Hematopoietic multipotent progenitor cell treated with erythropoietin and hydrocortisone succinate and interleukin-3 and kit ligand, for 8 days (in vitro differentiated cells): Measurements from ENCODE around the gene GFRA1.
"Not testable (repeated sequence)": the region's sequence is repeated elsewhere in the genome, so short reads cannot be mapped to it uniquely, and the experiment has no call there.

ENCODE experiments used
- DNase-seq: peaks from one replicate; pipeline ENCODE4 v3.0.0-alpha.2; 2015

Gene GFRA1

GRCh38 chr10:116056445-116057293 lies 216.3 kb downstream of the GFRA1 start:
- DNase-seq, result no peak

DNA sequence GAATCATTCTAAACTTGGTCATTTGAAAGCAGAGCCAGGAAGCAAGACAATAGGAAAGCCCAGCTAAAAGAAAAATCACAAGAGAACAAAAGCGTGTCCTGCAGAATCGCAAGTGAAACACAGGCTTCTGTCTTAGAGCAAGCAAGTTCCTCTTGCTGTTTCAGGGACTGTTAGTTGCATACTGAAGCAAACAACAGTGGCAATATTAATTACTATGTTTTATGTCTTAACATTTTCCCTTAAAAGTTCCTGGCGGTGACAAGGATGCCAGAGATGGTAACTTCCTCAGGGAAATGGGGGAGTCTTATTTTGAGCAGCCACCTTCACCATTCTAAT lies 217.1 kb downstream of the GFRA1 start:
- DNase-seq, result no peak

DNA sequence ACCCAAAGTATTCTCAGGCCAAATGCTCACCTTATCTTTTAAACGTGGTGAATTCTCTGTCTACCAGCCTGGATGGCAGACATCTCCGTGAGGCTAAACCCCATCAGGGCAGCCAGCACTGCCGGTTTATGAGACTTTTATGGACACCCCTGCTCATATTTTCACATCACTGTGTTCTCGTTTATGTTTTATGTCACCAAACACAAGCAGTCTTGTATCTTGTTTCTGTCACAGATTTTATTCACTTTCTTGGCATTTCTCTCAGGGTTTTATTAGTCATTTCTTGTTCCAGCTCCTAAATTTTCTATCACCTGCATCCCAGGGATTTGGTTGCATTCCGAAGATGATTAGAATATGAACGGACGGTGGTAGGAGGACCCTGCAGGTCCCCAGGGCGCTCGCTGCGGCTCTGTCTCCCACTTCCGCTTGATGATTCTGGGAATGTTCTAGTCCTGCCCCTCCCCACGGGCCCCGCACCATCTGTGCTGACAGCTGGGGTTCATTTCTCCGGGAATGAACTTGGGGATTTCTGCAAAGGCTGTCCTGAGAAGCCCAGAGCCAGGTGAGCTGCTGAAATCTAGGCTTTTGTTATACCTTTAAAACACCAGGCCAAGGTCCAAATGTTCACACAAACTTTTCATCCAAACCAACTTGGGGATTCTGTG lies 217.6 kb downstream of the GFRA1 start:
- DNase-seq, result no peak

DNA sequence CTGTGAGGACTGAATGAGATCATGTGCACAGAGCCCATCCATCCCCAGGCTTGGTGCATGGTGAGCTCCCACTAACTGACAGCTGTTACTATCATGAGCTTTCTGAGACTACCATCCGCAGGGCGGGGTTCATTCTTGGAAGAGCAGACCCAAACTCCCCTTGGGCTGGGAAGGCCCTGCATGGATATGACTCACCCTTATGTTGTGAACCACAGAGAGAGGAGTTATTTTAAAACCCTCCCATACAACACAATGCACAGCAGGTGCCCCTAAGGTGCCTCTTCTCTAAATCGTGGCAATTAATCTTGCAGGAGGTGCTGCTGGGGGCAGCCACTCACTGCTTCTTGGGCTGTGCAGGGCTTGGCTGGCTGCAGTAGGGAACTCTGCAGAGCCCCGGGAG lies 219.1 kb downstream of the GFRA1 start:
- no peak for DNase-seq

GRCh38 chr10:116053009-116053730 lies 219.8 kb downstream of the GFRA1 start:
- DNase-seq, result not testable (repeated sequence)

- DNase-seq, result not testable (repeated sequence)
Observed at GRCh38 chr10:116052522-116052921, 220.5 kb downstream of the GFRA1 start.

- DNase-seq, result no peak
Observed at GRCh38 chr10:116049974-116050304, 223.1 kb downstream of the GFRA1 start.

GRCh38 chr10:116049158-116049973 lies 223.6 kb downstream of the GFRA1 start:
- no peak for DNase-seq

DNA sequence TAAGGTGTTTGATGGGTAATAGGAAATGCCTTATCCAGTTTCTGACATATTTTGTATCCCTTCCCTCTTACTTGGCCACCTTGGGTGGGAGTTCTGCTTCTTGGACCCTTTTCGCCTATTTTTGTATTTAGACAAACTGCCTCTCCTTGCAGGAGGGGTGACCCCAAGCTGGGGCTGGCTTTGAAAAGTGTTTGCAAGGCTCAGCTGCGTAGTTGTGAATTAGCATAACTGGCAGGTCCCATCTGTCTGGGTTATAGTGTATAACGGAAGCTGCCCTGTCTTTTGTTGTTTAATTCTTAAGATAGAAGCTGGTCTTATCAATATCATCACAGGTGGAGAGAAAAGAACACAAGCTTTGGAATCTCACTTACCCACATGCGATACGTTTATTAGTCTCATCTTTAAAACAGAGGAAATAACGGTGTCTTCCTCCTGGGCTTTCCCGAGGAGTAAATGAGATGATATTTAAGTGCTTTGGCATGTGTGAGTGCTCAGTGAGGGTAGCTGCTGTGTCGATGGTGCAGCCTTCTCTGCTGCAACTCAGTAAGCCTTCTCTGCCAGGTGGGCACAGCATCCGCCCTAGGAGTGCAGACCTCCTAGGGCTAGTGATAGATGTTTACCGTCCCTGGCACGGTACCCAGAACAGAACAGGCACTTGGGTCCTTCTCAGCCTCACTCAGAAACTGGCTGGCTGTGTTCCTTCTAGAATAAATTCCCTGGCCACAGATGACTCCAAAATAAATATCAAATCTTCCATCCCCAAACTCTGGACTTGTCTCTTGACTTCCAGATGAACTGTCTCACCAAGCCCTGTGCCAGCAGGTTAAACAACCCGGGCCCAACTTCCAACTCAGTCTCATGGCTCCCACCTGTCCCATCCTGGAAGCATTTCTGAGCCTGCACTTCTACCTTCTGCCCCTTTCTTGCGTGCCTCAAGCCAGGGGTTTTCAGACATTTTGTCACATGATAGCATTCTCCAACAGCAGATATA lies 227.3 kb downstream of the GFRA1 start:
- DNase-seq, result no peak

DNA sequence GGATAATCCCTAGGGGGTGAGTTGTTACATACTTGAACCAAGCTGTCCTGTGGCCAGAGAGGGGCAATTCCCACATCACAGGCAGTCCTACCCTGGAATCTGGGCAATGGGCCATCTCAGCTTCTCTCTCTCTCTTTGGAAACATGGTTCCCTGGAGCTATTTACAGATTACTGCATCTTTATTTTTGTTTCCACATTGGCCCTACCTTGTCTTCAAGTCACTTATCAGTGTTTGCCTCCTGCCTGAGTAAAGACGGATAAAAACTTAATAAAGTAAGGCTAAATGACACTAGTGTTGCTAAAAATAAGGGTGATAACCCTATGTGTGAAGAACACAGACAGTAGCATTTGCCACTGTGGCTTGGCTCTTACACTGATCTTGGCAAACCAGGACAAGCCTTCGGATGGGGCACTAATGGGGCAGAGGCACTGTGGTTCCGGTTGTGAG lies 228.2 kb downstream of the GFRA1 start:
- no peak for DNase-seq

DNA sequence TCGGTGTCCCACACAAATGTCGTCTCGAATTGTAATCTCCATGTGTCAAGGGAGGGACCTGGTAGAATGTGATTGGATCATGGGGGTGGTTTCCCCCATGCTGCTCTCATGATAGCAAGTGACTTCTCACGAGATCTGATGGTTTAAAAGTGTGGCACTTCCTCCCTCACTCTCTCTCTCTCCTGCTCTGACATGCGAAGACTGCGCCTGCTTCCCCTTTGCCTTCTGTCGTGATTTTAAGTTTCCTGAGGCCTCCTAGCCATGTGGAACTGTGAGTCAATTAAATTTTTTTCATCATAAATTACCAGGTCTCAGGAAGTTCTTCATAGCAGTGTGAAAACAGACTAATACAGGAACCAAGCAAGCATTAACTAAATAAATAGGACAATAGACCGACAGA lies 229.1 kb downstream of the GFRA1 start:
- DNase-seq, result no peak

GRCh38 chr10:116043304-116043703 lies 229.7 kb downstream of the GFRA1 start:
- no peak for DNase-seq

DNA sequence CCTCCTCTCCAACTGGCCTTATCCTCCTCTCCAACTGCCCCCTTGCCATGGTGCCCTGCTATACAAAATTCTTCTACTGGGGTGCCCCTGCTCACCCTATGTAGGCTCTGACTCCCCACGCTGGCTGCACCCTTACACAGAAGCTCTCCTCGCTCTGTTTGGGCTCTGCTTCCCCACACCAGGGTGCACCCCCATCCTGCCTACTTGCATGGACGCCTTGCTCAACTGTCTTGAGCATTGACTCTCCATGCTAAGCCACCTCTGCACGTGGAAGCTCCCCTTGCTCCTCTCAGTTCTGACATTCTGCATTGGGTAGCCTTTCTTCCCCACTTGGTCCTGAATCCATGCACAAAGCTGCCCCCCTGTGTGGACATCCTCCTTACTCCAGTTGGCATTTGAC lies 231.1 kb downstream of the GFRA1 start:
- no peak for DNase-seq

DNA sequence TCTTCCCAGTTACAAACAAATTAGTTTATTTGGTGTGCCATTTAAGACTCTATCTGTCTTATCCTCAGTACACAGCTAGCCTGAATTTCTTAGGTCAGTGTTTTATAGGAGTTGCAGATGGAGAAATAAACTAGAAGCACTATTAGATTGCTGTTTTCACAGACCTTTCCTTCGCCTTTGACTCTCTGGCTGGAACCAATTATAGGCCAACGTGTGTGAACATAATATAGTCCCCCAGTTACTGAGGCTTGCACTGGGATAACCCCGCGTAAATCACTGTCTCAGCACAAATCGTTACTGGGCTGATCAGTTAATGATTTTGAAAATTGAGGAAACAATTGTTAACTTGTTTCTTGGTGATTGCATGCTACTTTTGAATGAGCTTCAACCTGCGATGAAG lies 233.4 kb downstream of the GFRA1 start:
- no peak for DNase-seq

DNA sequence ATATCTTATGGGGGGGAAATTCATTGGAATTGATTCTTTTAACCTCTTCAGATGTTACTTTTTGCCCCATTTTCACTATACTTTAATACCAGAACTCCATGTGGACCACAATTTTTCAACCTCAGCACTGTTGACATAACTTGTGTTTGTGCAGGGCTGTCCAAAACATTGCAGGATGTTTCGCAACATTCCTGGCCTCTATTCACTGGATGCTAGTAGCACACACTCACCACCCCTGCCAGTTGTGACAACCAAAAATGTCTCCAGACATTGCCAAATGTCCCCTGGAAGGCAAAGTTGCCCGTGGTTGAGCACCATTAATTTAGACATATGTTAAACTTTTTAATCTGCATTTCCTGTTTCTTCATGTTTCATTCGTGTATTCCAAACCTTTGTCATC lies 234.7 kb downstream of the GFRA1 start:
- no peak for DNase-seq

DNA sequence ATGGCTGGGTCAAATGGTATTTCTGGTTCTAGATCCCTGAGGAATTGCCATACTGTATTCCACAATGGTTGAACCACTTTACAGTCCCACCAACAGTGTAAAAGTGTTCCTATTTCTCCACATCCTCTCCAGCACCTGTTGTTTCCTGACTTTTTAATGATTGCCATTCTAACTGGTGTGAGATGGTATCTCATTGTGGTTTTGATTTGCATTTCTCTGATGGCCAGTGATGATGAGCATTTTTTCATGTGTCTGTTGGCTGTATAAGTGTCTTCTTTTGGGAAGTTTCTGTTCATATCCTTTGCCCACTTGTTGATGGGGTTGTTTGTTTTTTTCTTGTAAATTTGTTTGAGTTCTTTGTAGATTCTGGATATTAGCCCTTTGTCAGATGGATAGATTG lies 237.6 kb downstream of the GFRA1 start:
- not testable (repeated sequence) for DNase-seq

GRCh38 chr10:116030576-116030975 lies 242.4 kb downstream of the GFRA1 start:
- DNase-seq, result no peak

GRCh38 chr10:116029826-116030225 lies 243.2 kb downstream of the GFRA1 start:
- DNase-seq, result no peak

GRCh38 chr10:116027355-116027754 lies 245.7 kb downstream of the GFRA1 start:
- no peak for DNase-seq

DNA sequence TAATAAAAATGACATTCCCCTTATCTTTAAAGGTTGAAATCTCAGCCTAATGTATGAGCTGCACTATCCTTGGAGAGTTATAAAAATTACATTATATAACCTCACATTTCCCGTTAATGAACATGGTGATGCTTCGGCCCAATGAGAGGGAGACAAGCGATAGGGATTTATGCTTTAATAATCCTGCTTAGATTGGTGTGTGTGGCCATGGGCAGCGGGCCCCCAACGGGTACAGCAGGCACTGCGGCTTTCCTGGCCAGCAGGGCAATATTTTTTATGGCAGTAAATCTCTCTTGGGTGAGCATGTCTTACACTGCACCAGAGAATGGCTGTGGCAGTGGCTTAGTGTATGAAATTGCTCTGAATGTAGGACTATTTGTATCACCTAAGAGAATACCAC lies 246.3 kb downstream of the GFRA1 start:
- DNase-seq, result no peak

GRCh38 chr10:116026315-116026714 lies 246.7 kb downstream of the GFRA1 start:
- DNase-seq, result no peak
